K562 (cell line): ENCODE data around the gene APLP1. TPM values are rescaled to one million over a fixed set of nuclear protein-coding genes. Genes with fewer than 3 reads are reported as not detected.

Source experiments
- CAMTA2 ChIP-seq: fragments of 250-450 bp; sonication (Bioruptor Pico); conservative IDR thresholded peaks from 2 replicates; pipeline ENCODE4 v1.5.1; 2022
- CEBPZ ChIP-seq: fragments of 150-350 bp; IDR thresholded peaks from 2 replicates; pipeline ENCODE4 v1.6.1; 2014; ENCODE audit warnings: low read depth, mild to moderate bottlenecking, low read length, borderline replicate concordance
- ERF ChIP-seq: fragments of 450-650 bp; formaldehyde crosslinking; IDR thresholded peaks from 2 replicates; pipeline ENCODE4 v1.4.0; 2020; ENCODE audit warnings: mild to moderate bottlenecking, mixed read lengths
- HES1 ChIP-seq: fragments of 450-650 bp; IDR thresholded peaks from 2 replicates; pipeline ENCODE4 v1.6.1; 2016; ENCODE audit warnings: low read depth, mild to moderate bottlenecking, moderate library complexity
- RB1 ChIP-seq: fragments of 450-650 bp; IDR thresholded peaks from 2 replicates; pipeline ENCODE4 v1.6.1; 2017; ENCODE audit warnings: low read depth, mild to moderate bottlenecking
- RCOR1 ChIP-seq, 2 experiments: IDR thresholded peaks; 2 replicates each; pipeline ENCODE4 v1.6.1; 2012; ENCODE audit warnings: low read depth in 2 of 2, low read length in 2 of 2, borderline replicate concordance in 1 of 2, improper control_type of control experiment in 1 of 2
- RUNX1 ChIP-seq: sonication (generic); IDR thresholded peaks from 2 replicates; pipeline ENCODE4 v1.6.1; 2016; ENCODE audit warnings: antibody characterized with exemption, low read depth
- TAF9B ChIP-seq: fragments of 450-650 bp; IDR thresholded peaks from 2 replicates; pipeline ENCODE4 v1.6.1; 2018; ENCODE audit warnings: mild to moderate bottlenecking; ENCODE audit not compliant: partially characterized antibody
- TCF7 ChIP-seq: sonication (generic); IDR thresholded peaks from 2 replicates; pipeline ENCODE4 v1.6.1; 2016; ENCODE audit warnings: antibody characterized with exemption, borderline replicate concordance
- ZKSCAN3 ChIP-seq: fragments of 250-450 bp; sonication (Bioruptor Pico); IDR thresholded peaks from 2 replicates; pipeline ENCODE4 v1.4.0; 2020
- ZNF57 ChIP-seq: fragments of 450-650 bp; formaldehyde crosslinking; IDR thresholded peaks from 2 replicates; pipeline ENCODE4 v1.4.0; 2020; ENCODE audit warnings: mild to moderate bottlenecking, moderate library complexity
- polyA plus RNA-seq, 8 experiments: library from polyadenylated mRNA; depleted of rRNA in 4 of 8; stranded (reverse) in 5 of 8; unstranded in 3 of 8; fragments of >200 nt; fragmentation: Nextera tagmentation in 2 of 8; fragmentation: Illumina TruSeq in 1 of 8; extraction: Ambion mirVana in 2 of 8; extraction: Trizol in 1 of 8; gene quantifications; 2 replicates each; pipeline versions ENCODE4 v1.2.1 to v1.2.3, GENCODE V29; 2011 to 2014; ENCODE audit warnings: inconsistent platforms in 1 of 8, missing spikeins in 1 of 8
- total RNA-seq, 7 experiments: library from RNA; depleted of rRNA in 6 of 7; stranded (reverse); fragments of >200 nt in 6 of 7; fragmentation: Illumina TruSeq in 2 of 7; extraction: Trizol in 2 of 7; gene quantifications; 2 replicates each; pipeline versions ENCODE4 v1.2.1 to v1.2.3, GENCODE V29; 2011 to 2021; ENCODE audit warnings: low replicate concordance in 1 of 7

Gene APLP1
- total and polyA plus RNA-seq, 9 of the 15 experiments (the other 6 are each of a cell fraction or from before 2014, with no cell fraction given) = 0.69 to 9.9 (median 4.7) TPM

DNA sequence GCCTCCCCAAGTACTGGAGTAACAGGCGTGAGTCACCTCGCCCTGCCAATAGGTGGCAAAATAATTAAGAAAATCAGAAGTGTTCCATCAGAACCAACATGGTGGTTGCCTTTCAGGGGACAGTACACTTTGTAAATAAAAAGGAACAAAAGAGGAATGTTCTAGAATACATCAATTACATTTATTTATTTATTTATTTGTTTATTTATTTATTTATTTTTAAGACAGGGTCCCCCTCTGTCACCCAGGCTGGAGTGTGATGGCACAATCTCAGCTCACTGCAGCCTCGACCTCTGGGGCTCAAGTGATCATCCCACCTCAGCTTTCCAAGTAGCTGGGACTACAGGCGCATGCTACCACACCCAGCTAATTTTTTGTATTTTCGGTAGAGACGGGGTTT, 52.6 kb downstream of the APLP1 start (continued):
- no peak for TF ChIP-seq CEBPZ
- TF ChIP-seq TAF9B = no peak
- no peak for TF ChIP-seq RB1
- no peak for TF ChIP-seq ZNF57 (CRISPR knock-in tag)
- TF ChIP-seq CAMTA2 (CRISPR knock-in tag) = no peak
- TF ChIP-seq RCOR1 (IDR thresholded peaks at IDR 0.05; ENCODE audit: borderline replicate concordance in 1 of 2, low read depth in 2 of 2, low read length in 2 of 2) = no peak
- no peak for TF ChIP-seq TCF7
- TF ChIP-seq ERF (CRISPR knock-in tag) = no peak
- no peak for TF ChIP-seq ZKSCAN3 (CRISPR knock-in tag)
- TF ChIP-seq HES1 = no peak
- no peak for TF ChIP-seq RUNX1
